Hepatocyte (in vitro differentiated cells): ENCODE measurements around the gene HEPHL1. TPM values are rescaled to one million over a fixed set of nuclear protein-coding genes. Genes with fewer than 3 reads are reported as not detected.

Experiments
- DNase-seq: peaks from one replicate; pipeline ENCODE4 v3.0.0-alpha.2; 2016; ENCODE audit warnings: low spot score
- H2AFZ ChIP-seq: fragments of 200-600 bp; sonication (generic); 2 replicates; pipeline ENCODE4 v1.6.0; 2016; ENCODE audit warnings: antibody characterized with exemption, mild to moderate bottlenecking
- H3K27ac ChIP-seq: fragments of 200-600 bp; sonication (generic); 2 replicates; pipeline ENCODE4 v1.5.1; 2016; ENCODE audit warnings: mild to moderate bottlenecking
- H3K27me3 ChIP-seq: fragments of 200-600 bp; sonication (generic); 2 replicates; pipeline ENCODE4 v1.6.1; 2016
- H3K36me3 ChIP-seq: fragments of 200-600 bp; sonication (generic); replicated peaks from 2 replicates; pipeline ENCODE4 v1.5.1; 2016; ENCODE audit warnings: low read depth; ENCODE audit not compliant: insufficient read depth
- H3K4me1 ChIP-seq: fragments of 200-600 bp; sonication (generic); 2 replicates; pipeline ENCODE4 v1.5.1; 2016; ENCODE audit warnings: mild to moderate bottlenecking, moderate library complexity; ENCODE audit not compliant: insufficient read depth
- H3K4me2 ChIP-seq: fragments of 200-600 bp; sonication (generic); 2 replicates; pipeline ENCODE4 v1.6.0; 2016
- H3K4me3 ChIP-seq: fragments of 200-600 bp; sonication (generic); 2 replicates; pipeline ENCODE4 v1.5.1; 2016; ENCODE audit warnings: mild to moderate bottlenecking
- H3K79me2 ChIP-seq: fragments of 200-600 bp; sonication (generic); 2 replicates; pipeline ENCODE4 v1.6.0; 2017; ENCODE audit warnings: mild to moderate bottlenecking
- H3K9me2 ChIP-seq: fragments of 200-600 bp; sonication (generic); replicated peaks from 2 replicates; pipeline ENCODE4 v1.6.0; 2017; ENCODE audit warnings: mild to moderate bottlenecking; ENCODE audit not compliant: insufficient read depth
- H3K9me3 ChIP-seq: fragments of 200-600 bp; sonication (generic); 2 replicates; pipeline ENCODE4 v1.5.1; 2016; ENCODE audit warnings: low read depth, mild to moderate bottlenecking
- H4K20me1 ChIP-seq: fragments of 200-600 bp; sonication (generic); 2 replicates; pipeline ENCODE4 v1.6.0; 2016; ENCODE audit warnings: mild to moderate bottlenecking; ENCODE audit not compliant: insufficient read depth, poor library complexity, severe bottlenecking
- CTCF ChIP-seq: fragments of 200-600 bp; sonication (generic); IDR thresholded peaks from 2 replicates; pipeline ENCODE4 v1.5.1; 2016; ENCODE audit warnings: antibody characterized with exemption, mild to moderate bottlenecking; ENCODE audit not compliant: poor library complexity
- EZH2 ChIP-seq: fragments of 200-600 bp; sonication (generic); IDR thresholded peaks from 2 replicates; pipeline ENCODE4 v1.6.1; 2016; ENCODE audit warnings: antibody characterized with exemption, mild to moderate bottlenecking, borderline replicate concordance
- EZH2phosphoT487 ChIP-seq: fragments of 200-600 bp; sonication (generic); IDR thresholded peaks from one replicate; pipeline ENCODE4 v1.6.1; 2018; ENCODE audit warnings: antibody characterized with exemption, mild to moderate bottlenecking, low read depth, moderate library complexity; ENCODE audit not compliant: unreplicated experiment, severe bottlenecking
- WGBS: methylation state at CpG from one replicate; pipeline ENCODE4 v1.1.6; 2016; ENCODE audit warnings: low lambda C conversion rate; ENCODE audit errors: missing lambda C conversion rate; 5-methylcytosine and 5-hydroxymethylcytosine counted together
- polyA plus RNA-seq: library from polyadenylated mRNA; unstranded; fragments of >200 nt; fragmentation: Nextera tagmentation; extraction: Ambion mirVana; gene quantifications from 2 replicates; pipeline ENCODE4 v1.2.1, GENCODE V29; 2016
- total RNA-seq: library from RNA; depleted of rRNA; stranded (reverse); fragments of >200 nt; gene quantifications from 2 replicates; pipeline ENCODE4 v1.2.3, GENCODE V29; 2014

Gene HEPHL1
- total and polyA plus RNA-seq, 2 experiments from 2014 or later = 0.07 to 0.17 TPM

- Histone ChIP-seq H3K9me3 (no peaks in the 10 kb centered on the region), H3K4me2 (no peak overlapping the region), H3K9me2 (no peaks in the 10 kb centered on the region), H3K27me3 (no peaks in the 10 kb centered on the region), H3K79me2 (peaks cover 100% of the 10 kb centered on the region), H3K36me3 (no peaks in the 10 kb centered on the region), H2AFZ (no peak overlapping the region), H3K4me1 (peaks cover 50% of the 10 kb centered on the region), H4K20me1 (peaks cover 49% of the 10 kb centered on the region), H3K4me3 (no peak overlapping the region), H3K27ac (no peak overlapping the region)
- no peak for TF ChIP-seq EZH2phosphoT487
- TF ChIP-seq EZH2 = no peak
- no peak for DNase-seq
- WGBS = 60% methylated on average over 2 of the region's 2 CpGs
Measured at GRCh38 chr11:94145431-94145830, 124.3 kb downstream of the HEPHL1 start.

- Histone ChIP-seq H3K4me1 (peaks cover 55% of the 10 kb centered on the region), H3K4me2 (no peak overlapping the region), H3K27me3 (no peaks in the 10 kb centered on the region), H3K36me3 (no peaks in the 10 kb centered on the region), H4K20me1 (peaks cover 52% of the 10 kb centered on the region), H3K4me3 (no peak overlapping the region), H3K9me2 (no peaks in the 10 kb centered on the region), H2AFZ (no peak overlapping the region), H3K27ac (no peak overlapping the region), H3K9me3 (no peaks in the 10 kb centered on the region), H3K79me2 (peaks cover 100% of the 10 kb centered on the region)
- no peak for DNase-seq
- no peak for TF ChIP-seq CTCF
- TF ChIP-seq EZH2 = no peak
- TF ChIP-seq EZH2phosphoT487 = no peak
- 92% methylated on average over 4 of the region's 4 CpGs for WGBS
Measured at GRCh38 chr11:94145916-94146315, 124.8 kb downstream of the HEPHL1 start.

GRCh38 chr11:94147433-94147845 lies 126.3 kb downstream of the HEPHL1 start:
- peaks cover 57% of the 10 kb centered on the region for H3K4me1 ChIP-seq
- no peaks in the 10 kb centered on the region for H3K27me3 ChIP-seq
- H3K9me2 ChIP-seq = no peaks in the 10 kb centered on the region
- H3K36me3 ChIP-seq = no peaks in the 10 kb centered on the region
- no peak overlapping the region for H3K4me2 ChIP-seq
- H3K79me2 ChIP-seq = peaks cover 92% of the 10 kb centered on the region
- TF ChIP-seq EZH2 (no peak), EZH2phosphoT487 (no peak), CTCF (no peak)
- H3K27ac ChIP-seq = no peak overlapping the region
- peaks cover 52% of the 10 kb centered on the region for H4K20me1 ChIP-seq
- H2AFZ ChIP-seq = no peak overlapping the region
- H3K4me3 ChIP-seq = no peak overlapping the region
- no peaks in the 10 kb centered on the region for H3K9me3 ChIP-seq
- WGBS = 88% methylated on average over 9 of the region's 9 CpGs
- no peak for DNase-seq

- WGBS = 78% methylated on average over 2 of the region's 2 CpGs
- H4K20me1 ChIP-seq = peaks cover 52% of the 10 kb centered on the region
- H2AFZ ChIP-seq = no peak overlapping the region
- peaks cover 84% of the 10 kb centered on the region for H3K79me2 ChIP-seq
- H3K27me3 ChIP-seq = no peaks in the 10 kb centered on the region
- no peak for TF ChIP-seq EZH2phosphoT487
- TF ChIP-seq CTCF = no peak
- no peak for TF ChIP-seq EZH2
- no peaks in the 10 kb centered on the region for H3K36me3 ChIP-seq
- no peak overlapping the region for H3K4me3 ChIP-seq
- H3K9me2 ChIP-seq = no peaks in the 10 kb centered on the region
- no peaks in the 10 kb centered on the region for H3K9me3 ChIP-seq
- H3K4me2 ChIP-seq = no peak overlapping the region
- no peak for DNase-seq
- H3K4me1 ChIP-seq = peaks cover 60% of the 10 kb centered on the region
- H3K27ac ChIP-seq = no peak overlapping the region
Measured at GRCh38 chr11:94148189-94148588, 127.0 kb downstream of the HEPHL1 start.
